GM21515 (cell line): ENCODE results near the gene NDUFAF5.

ENCODE experiments used
- ATAC-seq: cut with Tn5 transposase; IDR thresholded peaks from one replicate; pipeline ENCODE4 v1.9.1; 2021; ENCODE audit not compliant: unreplicated experiment

NDUFAF5 gene

DNA sequence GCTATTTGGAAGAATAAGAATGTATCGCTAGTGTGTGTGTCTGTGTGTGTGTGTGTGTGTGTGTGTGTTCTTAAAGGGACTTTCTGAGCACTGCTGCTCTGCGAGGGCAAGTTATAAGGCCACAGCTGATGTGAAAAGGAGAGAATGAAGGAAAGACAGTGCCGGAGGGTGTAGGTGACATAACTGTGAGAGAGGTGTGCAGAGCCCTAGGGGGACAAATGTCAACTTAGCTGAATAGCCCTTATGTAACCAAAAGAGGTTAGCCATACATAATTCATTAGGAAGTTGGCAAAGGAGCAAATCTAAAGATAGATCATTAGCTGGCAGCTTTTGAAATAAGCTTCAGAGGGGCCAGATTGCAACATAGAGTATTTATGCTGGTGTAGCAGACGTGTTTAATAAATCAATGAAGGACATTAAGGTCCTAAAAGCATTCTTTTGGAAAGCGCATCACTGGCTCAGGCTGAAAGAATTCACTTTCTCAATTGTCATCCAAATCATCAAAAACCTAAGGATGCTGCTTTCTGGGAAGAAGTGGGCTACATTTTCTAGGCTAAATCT, 81.0 kb downstream of the NDUFAF5 start:
- no peak for ATAC-seq

DNA sequence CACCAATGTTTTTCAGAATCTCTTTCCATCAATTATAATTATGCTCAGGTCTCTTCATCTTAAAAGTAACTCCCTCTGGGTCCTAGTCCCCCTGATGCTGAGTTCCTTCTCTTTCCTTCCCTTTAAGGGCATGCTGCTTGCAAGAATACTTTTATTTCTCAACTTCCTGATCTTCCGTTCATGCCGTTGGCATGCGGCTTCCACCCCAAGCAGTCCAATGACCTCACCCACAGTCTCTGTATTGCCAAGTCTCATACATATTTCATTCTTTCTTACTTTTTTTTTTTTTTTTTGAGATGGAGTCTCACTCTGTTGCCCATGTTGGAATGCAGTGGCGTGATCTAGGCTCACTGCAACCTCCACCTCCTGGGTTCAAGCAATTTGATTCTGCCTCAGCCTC, 83.5 kb downstream of the NDUFAF5 start:
- ATAC-seq: no peak

DNA sequence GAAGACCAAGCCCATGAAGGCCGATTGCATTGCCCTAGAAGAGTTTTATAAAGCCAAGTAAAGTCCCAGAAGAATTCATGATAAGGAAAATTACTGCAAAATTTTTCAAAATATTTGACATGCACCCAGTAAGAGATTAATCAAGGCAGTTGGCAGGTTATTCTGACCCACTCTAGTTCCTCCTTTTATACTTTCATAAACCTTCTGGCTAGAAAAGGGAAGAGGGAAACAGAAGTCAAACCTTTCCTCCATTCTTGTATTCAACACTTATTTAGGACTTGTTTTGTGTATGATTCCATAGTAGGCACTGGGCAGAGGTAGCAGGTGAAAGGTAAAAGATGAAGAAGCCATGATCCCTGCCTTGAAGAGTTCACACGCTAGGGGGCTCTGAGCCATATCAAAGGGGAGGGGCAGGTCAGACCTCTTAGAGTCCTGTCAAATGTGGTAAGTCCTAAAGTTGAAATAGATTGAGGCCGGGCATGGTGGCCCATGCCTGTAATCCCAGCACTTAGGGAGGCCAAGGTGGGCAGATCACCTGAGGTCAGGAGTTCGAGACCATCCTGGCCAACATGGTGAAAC, 85.4 kb downstream of the NDUFAF5 start:
- no peak for ATAC-seq
